ELR (cell line): ENCODE results near the gene S100A3.
"Not testable (repeated sequence)": the region's sequence is repeated elsewhere in the genome, so short reads cannot be mapped to it uniquely, and the experiment has no call there.

ENCODE experiments used
- DNase-seq: peaks from one replicate; pipeline ENCODE4 v3.0.0-alpha.2; 2015; ENCODE audit warnings: low read depth

S100A3 gene

DNA sequence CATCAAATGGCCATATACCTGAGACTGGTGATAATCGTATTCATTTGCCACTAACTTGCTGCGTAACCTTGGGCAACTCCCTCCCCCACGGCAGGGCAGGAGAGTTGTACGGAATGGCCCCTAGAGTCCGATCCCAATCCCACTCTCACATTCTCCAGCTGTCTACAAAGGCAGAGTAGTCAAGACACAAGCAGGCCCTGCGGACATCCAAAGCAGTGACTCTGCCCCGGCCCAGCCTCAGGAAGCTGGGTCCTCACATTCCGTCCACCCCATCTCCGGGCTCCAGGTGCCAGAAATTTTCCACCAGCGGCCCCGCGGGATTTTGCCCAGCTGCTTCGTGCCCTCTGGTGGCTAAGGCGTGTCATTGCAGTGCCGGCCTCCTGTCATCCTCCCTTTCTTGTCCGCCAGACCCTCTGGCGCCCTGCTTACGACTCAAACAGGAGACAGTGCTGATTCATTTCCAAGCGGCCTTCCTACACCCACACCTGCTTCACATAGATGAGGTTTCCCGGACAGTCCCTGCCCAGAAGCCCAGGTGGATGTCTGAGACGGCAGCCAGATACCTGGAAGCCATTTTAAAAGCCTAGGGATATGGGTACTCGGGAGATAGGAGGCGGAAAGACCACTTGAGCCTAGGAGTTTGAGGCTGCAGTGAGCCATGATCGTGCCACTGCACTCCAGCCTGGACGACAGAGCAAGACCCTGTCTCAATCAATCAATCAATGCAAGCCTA, 19.5 kb upstream of the S100A3 start:
- peak; percentile 95 for DNase-seq

GRCh38 chr1:153567621-153568366, 18.7 kb upstream of the S100A3 start:
- DNase-seq = peak; percentile 49

DNA sequence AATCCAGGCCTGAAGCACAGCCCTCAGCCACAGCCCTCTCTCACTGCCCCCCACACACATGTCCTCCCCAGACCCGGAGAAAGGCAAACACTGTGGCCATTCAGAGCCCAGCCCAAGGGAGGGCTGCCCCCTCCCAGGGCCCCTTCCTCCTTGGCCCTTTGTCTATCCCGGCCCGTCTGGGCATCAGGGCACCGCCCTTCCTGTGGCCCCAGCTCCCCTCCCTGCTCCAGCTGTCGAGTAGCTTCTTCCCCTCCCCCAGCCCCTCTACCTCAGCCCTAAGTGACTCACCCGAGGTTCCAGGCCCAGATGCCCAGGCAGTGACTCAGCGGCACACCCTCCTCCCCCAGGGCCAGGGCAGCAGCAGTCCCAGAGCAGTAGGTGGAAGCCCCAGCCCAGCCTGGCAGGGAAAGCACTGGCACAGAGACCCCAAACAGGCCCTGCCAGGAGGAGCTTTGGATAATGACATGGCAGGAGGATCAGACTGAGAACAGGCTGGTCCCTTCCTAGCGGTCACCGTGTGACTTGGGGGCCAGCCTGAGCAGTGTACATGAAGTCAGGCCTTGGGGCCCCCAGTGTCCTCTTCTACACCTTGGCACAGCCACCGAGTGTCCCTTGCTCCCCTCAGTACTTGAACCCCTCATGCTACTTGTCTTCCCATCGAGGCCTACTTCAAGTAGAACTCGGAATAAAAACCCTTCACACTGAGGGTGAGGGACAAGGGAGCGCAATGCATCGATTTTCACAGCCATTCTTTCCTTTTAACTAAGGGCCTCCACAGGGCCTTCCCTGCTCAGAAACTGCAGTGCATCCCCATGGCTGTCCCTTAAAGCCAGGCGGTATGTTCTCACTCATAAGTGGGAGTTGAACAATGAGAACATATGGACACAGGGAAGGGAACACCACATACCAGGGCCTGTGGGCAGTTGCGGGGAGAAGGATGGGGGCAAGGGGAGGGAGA, 17.6 kb upstream of the S100A3 start:
- peak; percentile 100 for DNase-seq

DNA sequence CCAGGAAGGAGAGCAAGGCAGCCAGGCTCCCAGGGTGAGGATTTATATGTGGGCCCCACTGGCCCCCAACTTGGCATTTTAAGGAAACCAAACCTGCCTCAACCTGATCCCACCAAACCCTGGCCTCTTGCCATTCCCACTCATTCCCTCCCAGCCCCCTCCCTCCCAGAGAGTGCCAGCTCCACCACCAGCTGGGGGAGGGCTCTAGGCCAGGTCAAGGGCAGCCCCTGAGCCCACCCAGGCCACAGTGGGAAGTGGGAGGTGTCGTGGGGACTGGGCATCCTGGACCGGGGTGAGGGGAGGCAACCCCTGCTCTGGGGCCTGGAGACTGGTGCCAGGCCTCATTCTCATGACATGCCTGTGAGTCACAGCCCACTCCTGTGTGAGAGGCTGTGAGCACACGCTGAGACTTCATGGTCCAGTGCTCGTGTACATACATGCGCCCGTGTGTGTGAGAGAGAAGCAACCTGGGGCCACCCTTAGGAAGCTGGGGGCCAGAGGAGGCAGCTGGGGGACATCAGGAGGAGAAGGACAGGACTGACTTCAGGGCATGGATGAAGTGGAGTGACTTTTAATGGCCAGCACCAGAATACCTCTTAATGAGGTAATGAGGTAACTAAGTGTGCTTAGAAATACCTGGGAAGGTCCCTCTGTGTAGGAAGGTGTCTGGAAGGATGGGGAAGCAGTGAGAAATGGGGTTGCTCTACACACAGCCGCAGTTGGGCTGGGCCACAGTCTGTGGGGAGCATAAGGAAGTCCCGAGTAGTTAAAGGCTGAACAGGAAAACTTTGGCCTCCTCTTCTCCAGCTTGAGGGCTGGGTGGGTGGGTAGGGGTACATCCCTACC, 16.7 kb upstream of the S100A3 start, which contains the start of gene S100A2:
TSS of gene S100A2 (minus strand) at position 316 of the 846 bp plus-strand sequence. CDS start 1,967 bp downstream, outside the sequence.
- peak; percentile 98 for DNase-seq

- no peak for DNase-seq
These were observed 14.9 kb upstream of the S100A3 start for GRCh38 chr1:153563991-153564390.

GRCh38 chr1:153563483-153563901, 14.4 kb upstream of the S100A3 start:
- no peak for DNase-seq

GRCh38 chr1:153562021-153562420, 13.0 kb upstream of the S100A3 start:
- not testable (repeated sequence) for DNase-seq

DNA sequence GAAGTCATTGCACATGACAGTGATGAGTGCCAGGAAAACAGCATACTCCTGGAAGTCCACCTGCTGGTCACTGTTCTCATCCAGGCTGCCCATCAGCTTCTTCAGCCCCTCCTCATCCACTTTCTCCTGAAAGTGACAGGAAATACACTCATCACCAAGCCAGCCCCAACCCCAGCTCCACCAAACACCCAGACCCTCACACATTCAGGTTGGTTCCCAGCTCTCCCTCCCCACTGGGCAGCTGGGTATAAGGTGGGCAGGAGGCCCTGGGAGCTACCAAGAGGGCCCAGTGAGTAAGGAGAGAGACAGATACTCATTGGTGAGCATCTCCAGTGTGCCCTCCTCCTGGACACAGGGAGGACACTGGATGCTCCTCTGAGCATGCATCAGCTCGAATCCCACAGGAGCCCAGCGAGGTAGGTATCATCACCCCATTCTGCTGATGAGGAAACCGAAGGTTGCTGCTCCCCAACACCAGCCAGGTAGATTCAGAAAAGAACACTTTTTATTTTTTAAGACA, 12.5 kb upstream of the S100A3 start:
- no peak for DNase-seq

GRCh38 chr1:153560771-153561465, 11.9 kb upstream of the S100A3 start:
- no peak for DNase-seq

DNA sequence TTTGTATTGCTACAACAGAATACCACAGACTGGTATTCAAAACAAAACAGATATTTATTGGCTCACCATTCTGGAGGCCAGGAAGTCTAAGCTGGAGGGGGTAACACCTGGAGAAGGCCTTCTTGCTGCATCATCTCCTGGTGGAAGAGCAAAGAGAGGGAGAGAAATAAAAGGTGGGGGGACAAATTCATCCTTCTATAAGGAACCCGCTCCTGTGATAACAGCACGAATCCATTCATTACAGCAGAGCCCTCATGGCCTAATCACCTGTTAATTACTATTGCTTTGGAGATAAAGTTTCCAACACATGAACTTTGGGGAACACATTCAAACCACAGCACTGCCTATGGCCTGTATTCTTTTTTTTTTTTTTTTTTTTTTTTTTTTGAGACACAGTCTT, 11.2 kb upstream of the S100A3 start:
- DNase-seq = no peak

DNA sequence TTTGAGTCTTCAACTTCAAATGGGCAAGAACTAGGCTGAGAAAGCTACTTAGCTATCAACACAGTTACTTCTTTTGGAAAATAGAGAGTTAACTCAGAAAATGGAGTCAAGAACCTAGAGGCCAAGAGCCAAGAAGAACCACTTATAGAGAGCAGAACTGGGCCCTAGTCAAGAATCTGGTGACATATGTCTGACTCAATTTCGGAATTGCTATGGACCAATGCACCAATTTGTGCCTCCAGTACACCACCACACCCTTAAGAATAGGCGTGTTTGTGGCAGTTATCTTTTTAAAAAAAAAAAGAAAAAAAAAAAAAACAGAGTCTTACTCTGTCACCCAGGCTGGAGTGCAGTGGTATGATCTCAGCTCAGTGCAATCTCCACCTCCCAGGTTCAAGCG, 8.8 kb upstream of the S100A3 start:
- no peak for DNase-seq

DNA sequence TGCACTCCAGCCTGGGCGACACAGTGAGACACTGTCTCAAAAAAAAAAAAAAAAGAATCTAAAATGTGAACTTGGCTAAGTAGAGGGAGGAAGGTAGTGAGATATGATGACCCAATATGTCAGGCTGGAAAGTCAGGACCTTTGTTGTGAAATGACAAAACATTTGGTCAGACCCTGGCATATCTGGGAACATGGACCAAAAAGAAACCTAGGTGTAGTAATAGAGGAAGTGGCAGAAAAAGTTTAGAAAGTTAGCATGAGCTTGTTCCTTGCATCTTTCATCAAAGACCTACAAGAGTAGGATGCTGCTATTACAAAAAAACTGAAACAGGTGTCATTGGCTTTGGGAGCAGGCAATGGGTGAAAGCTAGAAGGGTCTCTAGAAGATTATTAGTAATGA, 7.3 kb upstream of the S100A3 start:
- DNase-seq = no peak

DNA sequence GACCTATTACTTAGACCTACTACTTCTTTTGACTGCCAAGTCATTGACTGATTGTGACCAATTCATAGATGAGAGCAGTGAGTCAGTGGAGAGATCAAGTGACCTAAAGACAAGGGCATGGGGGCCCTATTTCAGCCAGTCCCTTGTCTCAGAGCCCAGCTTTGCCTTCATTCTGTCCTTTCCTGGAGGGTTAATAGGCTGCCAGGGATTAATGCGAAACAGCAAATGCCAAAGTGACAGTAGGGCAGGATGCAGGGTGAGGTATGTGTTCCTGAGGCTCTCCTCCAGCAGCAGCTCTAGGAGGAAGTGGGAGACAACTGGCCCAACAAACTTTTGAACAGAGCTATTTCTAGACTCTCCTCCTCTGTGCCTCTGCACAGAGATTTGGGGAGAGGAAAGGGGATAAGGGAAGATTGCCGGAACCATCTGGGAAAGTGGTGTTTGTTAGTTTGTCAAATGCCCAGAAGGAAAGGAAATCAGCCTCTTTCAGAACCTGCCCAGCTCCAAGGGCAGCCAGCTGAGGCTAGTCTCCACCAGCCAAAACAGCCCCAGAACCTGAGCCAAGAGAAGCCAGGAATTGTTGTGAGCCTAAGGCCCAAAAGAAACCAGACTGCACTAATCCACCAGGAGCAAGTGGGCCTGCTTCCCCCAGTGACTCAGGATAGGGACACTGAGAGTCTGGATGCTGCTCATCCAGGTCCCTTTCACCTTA, 4.9 kb upstream of the S100A3 start:
- peak; percentile 45 for DNase-seq

DNA sequence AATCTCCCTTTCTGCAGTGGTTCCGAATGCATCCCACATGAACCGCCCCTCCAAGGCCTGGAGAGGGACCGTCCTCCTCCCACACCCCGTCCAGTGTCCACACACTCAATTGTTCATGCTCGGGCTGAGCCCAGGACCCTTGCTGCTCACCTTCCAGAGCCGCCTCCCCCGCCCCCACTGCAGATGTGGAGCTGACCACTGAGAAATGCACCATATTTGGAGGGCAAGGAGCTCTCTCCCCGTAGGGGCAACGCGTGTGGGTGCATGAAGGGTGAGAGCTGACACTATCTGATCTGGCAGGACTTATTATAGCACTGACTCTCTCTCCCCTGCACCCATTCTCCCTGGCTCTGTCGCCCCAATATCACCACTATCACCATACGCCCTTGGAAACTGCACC, 4.0 kb upstream of the S100A3 start:
- DNase-seq = no peak

DNA sequence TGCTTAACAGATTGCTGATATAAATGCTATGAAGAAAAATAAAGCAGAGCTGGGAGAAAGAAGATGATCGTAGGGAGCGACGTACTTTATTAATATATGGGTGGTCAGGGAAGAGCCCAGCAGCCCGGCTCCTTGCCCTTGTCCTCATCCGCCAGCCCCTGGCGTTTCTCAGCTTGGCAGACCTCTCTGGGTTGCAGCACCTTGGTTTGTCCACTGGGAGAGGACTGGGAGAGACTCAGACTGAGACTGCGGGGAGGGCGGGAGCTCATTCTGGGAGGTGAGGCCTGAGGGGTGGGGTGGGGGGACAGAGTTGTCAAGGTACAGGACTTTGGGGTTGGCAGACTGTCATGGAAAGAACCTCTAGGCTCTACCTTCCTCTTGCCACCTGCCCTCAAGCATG, 3.3 kb upstream of the S100A3 start:
- DNase-seq = no peak

DNA sequence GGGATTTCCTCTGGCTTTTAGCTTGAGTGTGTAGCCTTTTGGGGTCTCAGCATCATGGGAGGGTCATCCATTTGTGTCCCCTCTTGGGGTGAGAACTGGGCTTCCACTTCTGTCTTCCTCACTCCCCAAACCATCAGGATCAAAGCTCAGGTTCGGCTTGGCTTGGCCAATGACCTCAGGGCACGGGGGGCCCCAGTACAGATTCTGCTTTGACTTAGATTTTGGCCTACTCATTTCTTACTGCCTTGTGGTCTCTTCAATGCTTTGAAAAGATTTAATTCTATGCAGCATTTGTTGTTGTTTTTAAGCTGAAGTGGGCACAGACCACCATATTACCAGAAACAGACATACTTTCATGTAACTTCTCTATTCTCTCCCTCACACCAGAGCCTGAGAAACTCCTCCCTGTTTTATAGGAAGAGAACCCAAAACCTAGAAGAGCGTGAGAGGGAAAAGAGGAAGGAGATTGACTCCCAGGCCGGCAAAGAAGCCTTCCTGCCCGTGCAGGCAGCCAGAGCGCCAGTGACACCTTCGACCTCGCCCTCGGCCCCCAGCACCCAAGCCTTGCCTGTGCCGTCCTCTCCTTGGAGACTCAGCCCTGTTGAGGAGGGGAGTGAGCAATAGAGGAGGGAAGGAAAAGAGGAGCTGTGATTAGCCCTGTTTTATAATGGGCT, 1.9 kb upstream of the S100A3 start:
- no peak for DNase-seq

GRCh38 chr1:153550398-153550758, 1.3 kb upstream of the S100A3 start:
- no peak for DNase-seq

DNA sequence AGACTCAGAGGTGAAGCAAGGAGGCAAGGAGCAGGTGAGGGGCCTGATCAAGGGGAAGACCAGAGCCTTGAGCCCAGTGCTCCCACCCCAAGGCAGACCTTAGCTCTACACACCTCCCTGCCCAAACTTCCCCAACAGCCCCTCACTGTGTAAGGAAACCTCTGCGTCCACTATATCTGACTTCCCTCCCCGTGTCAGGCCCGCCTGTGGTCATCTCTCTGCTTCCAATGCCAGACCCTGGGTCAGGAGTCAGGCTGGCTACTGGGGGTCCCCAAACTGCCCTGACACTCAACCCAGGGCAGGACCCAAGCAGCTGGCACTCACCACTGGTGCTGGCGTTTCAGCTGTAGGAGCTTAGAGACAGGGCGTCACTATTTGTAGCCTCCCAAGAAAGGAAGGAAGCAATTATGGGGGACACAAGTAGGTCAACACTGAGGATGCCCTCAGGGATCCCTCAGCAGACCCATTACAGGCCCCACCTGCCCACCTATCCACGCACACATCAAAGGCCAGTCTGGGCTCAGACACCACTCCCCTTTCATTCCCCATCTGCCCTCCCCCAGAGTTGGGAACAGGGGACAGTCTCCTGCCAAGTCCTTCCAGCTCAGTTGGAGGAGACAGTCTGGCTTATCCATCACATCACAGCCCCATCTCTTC, 811 bp upstream of the S100A3 start:
- DNase-seq = no peak
